DND-41 (cell line): Measurements from ENCODE around the gene SMURF2.

Source experiments
- CTCF ChIP-seq: IDR thresholded peaks from 2 replicates; pipeline ENCODE4 v1.5.1; 2012; ENCODE audit warnings: borderline replicate concordance, low read length, moderate library complexity, mild to moderate bottlenecking; ENCODE audit not compliant: poor library complexity, severe bottlenecking; ENCODE audit errors: extremely low read depth
- EZH2 ChIP-seq: IDR thresholded peaks from 3 replicates; pipeline ENCODE4 v1.6.1; 2012; ENCODE audit warnings: borderline replicate concordance, low read depth, mild to moderate bottlenecking, moderate library complexity, low read length, inconsistent platforms; ENCODE audit not compliant: severe bottlenecking

- TF ChIP-seq EZH2 (no peak), CTCF (no peak)
Observed at GRCh38 chr17:64554028-64554637, 108.0 kb downstream of the SMURF2 start.
